Spleen (tissue), 11 donors: ENCODE data around the gene CHD6. TPM values are rescaled to one million over a fixed set of nuclear protein-coding genes. Genes with fewer than 3 reads are reported as not detected.

Source experiments
- DNase-seq: peaks from one replicate; pipeline ENCODE4 v3.0.0-alpha.2; 2020
- H3K27ac ChIP-seq, 8 donors: fragments of 200-600 bp; sonication (generic) in 7 of 8; 1 replicate in 4 of 8; 2 replicates in 4 of 8; pipeline versions ENCODE4 v1.5.0 to v1.8.0; 2016 to 2021; ENCODE audit warnings: inconsistent platforms in 4 of 8, mild to moderate bottlenecking in 4 of 8, moderate library complexity in 1 of 8
- H3K27me3 ChIP-seq, 7 donors: fragments of 200-600 bp; sonication (generic) in 6 of 7; replicated peaks in 1 of 7; 1 replicate in 4 of 7; 2 replicates in 3 of 7; pipeline versions ENCODE4 v1.5.0 to v1.8.0; 2016 to 2021; ENCODE audit warnings: inconsistent platforms in 3 of 7, mild to moderate bottlenecking in 1 of 7
- H3K36me3 ChIP-seq, 6 donors: fragments of 200-600 bp; sonication (generic) in 5 of 6; 1 replicate in 4 of 6; 2 replicates in 2 of 6; pipeline versions ENCODE4 v1.5.0 to v1.8.0; 2016 to 2021; ENCODE audit warnings: inconsistent platforms in 2 of 6
- H3K4me1 ChIP-seq, 6 donors: fragments of 200-600 bp; sonication (generic) in 5 of 6; 1 replicate in 3 of 6; 2 replicates in 3 of 6; pipeline versions ENCODE4 v1.5.0 to v1.8.0; 2016 to 2021; ENCODE audit warnings: inconsistent platforms in 3 of 6
- H3K4me3 ChIP-seq, 8 donors: fragments of 200-600 bp; sonication (generic) in 7 of 8; 1 replicate in 4 of 8; 2 replicates in 4 of 8; pipeline versions ENCODE4 v1.5.0 to v1.8.0; 2016 to 2021; ENCODE audit warnings: inconsistent platforms in 4 of 8, mild to moderate bottlenecking in 4 of 8, moderate library complexity in 2 of 8
- H3K9me3 ChIP-seq, 8 donors: fragments of 200-600 bp; sonication (generic) in 7 of 8; 1 replicate in 4 of 8; 2 replicates in 4 of 8; pipeline versions ENCODE4 v1.5.0 to v1.8.0; 2016 to 2021; ENCODE audit warnings: inconsistent platforms in 4 of 8
- POLR2A ChIP-seq, 3 donors: fragments of 450-650 bp; IDR thresholded peaks; one replicate each; pipeline ENCODE4 v1.5.1; 2017; ENCODE audit warnings: antibody characterized with exemption in 3 of 3, mild to moderate bottlenecking in 1 of 3
- POLR2AphosphoS5 ChIP-seq, 3 donors: sonication (generic); formaldehyde crosslinking; IDR thresholded peaks; one replicate each; pipeline ENCODE4 v1.5.1; 2017; ENCODE audit warnings: antibody characterized with exemption in 3 of 3
- WGBS, 5 donors: extraction: QIAGEN DNeasy Blood & Tissue Kit in 3 of 5; methylation state at CpG; one replicate each; pipeline versions ENCODE4 v1.1.5 to v1.1.7; 2013 to 2018; 5-methylcytosine and 5-hydroxymethylcytosine counted together
- intact Hi-C: fragments of 100-400 bp; cut with DNase I; formaldehyde crosslinking; loops from one replicate; pipeline ENCODE4 v1.15.0; 2023; ENCODE audit warnings: low total_unique reads
- polyA plus RNA-seq, 3 donors: library from polyadenylated mRNA; stranded (reverse); fragments of 200-250 nt; gene quantifications; one replicate each; pipeline ENCODE4 v1.2.1, GENCODE V29; 2013
- total RNA-seq, 7 donors: library from RNA; depleted of rRNA in 3 of 7; stranded (reverse); fragments of >200 nt in 3 of 7; fragmentation: NEBNext Ultra II Directional in 4 of 7; extraction: Animal tissue kit (Norgen Biotek cat#: 25700) in 4 of 7; gene quantifications; one replicate each; pipeline versions ENCODE4 v1.1.0 to v1.2.1, GENCODE V29; 2016 to 2021
- TF ChIP-seq, protein P1 (sequence below), 11 experiments: fragments of 200-600 bp in 7 of 11; fragments of 450-650 bp in 4 of 11; sonication (generic) in 4 of 11; IDR thresholded peaks in 8 of 11; conservative IDR thresholded peaks in 3 of 11; 1 replicate in 7 of 11; 2 replicates in 4 of 11; pipeline versions ENCODE4 v1.4.0 to v1.8.0; 2016 to 2021; ENCODE audit warnings: antibody characterized with exemption in 11 of 11, inconsistent platforms in 4 of 11, mild to moderate bottlenecking in 1 of 11
- donor health status: healthy with polysubstance abuse.
- donor health status: DM: no; HTN: no; CAD: no; lungs with moderate emphysema.
- donor health status: DM: no; HTN: no; CAD: no.
- donor health status: Bipolar disorder and iron deficiency.
- donor health status: healthy.
- donor health status: DM: no; HTN: no; CAD: no.
- donor health status: DM: yes; HTN: yes; CAD: no.

Gene CHD6
- total and polyA plus RNA-seq, 10 donors: 4.2 to 68.3 (median 47.8) TPM

GRCh38 chr20:41358717-41359116 is 259.5 kb downstream of the CHD6 start:
- Histone ChIP-seq H3K9me3 (no peaks in the 10 kb centered on the region), H3K27me3 (peaks cover 0 to 3% (median 0%) of the 10 kb centered on the region in 7 donors), H3K27ac (no peak overlapping the region), H3K4me1 (no peaks in the 10 kb centered on the region), H3K4me3 (no peak overlapping the region), H3K36me3 (peaks cover 0 to 11% (median 0%) of the 10 kb centered on the region in 6 donors)
- DNase-seq: no peak
- WGBS, 5 donors: 85 to 95% (median 93%) methylated on average over 3 to 7 of the region's 7 CpGs
- no peak for TF ChIP-seq POLR2AphosphoS5 (IDR thresholded peaks at IDR 0.05)
- TF ChIP-seq, protein P1, sequence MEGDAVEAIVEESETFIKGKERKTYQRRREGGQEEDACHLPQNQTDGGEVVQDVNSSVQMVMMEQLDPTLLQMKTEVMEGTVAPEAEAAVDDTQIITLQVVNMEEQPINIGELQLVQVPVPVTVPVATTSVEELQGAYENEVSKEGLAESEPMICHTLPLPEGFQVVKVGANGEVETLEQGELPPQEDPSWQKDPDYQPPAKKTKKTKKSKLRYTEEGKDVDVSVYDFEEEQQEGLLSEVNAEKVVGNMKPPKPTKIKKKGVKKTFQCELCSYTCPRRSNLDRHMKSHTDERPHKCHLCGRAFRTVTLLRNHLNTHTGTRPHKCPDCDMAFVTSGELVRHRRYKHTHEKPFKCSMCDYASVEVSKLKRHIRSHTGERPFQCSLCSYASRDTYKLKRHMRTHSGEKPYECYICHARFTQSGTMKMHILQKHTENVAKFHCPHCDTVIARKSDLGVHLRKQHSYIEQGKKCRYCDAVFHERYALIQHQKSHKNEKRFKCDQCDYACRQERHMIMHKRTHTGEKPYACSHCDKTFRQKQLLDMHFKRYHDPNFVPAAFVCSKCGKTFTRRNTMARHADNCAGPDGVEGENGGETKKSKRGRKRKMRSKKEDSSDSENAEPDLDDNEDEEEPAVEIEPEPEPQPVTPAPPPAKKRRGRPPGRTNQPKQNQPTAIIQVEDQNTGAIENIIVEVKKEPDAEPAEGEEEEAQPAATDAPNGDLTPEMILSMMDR (IDR thresholded peaks at IDR 0.05 in 8 of 11, conservative IDR thresholded peaks at IDR 0.05 in 3 of 11): no peak
- no peak for TF ChIP-seq POLR2A (IDR thresholded peaks at IDR 0.05)
- intact Hi-C loops: no loop called here

DNA sequence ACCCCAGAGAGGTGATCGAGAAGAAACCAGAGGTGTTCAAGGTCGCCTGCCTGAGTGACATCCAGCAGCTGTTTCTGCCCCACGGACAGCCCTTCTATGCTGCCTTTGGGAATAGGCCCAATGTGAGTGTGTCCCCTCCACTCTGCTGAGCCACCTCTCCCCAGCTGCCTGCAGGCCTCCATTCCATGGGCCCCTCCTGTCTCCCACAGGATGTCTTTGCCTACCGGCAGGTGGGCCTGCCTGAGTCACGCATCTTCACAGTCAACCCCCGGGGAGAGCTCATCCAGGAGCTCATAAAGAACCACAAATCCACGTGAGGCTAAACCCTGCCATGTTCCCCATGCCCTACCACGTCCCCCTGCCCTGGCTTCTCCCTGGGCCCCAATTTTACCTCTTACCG is 259.9 kb downstream of the CHD6 start:
- Histone ChIP-seq H3K36me3 (peaks cover 0 to 11% (median 0%) of the 10 kb centered on the region in 6 donors), H3K4me1 (no peaks in the 10 kb centered on the region), H3K27me3 (no peaks in the 10 kb centered on the region), H3K9me3 (no peaks in the 10 kb centered on the region), H3K27ac (no peak overlapping the region), H3K4me3 (no peak overlapping the region)
- TF ChIP-seq POLR2A (IDR thresholded peaks at IDR 0.05): no peak
- TF ChIP-seq, protein P1 (IDR thresholded peaks at IDR 0.05 in 8 of 11, conservative IDR thresholded peaks at IDR 0.05 in 3 of 11): no peak
- TF ChIP-seq POLR2AphosphoS5 (IDR thresholded peaks at IDR 0.05): no peak
- WGBS, 5 donors: 84 to 93% (median 90%) methylated on average over 6 to 9 of the region's 9 CpGs
- DNase-seq: no peak
- intact Hi-C loops: no loop called here

DNA sequence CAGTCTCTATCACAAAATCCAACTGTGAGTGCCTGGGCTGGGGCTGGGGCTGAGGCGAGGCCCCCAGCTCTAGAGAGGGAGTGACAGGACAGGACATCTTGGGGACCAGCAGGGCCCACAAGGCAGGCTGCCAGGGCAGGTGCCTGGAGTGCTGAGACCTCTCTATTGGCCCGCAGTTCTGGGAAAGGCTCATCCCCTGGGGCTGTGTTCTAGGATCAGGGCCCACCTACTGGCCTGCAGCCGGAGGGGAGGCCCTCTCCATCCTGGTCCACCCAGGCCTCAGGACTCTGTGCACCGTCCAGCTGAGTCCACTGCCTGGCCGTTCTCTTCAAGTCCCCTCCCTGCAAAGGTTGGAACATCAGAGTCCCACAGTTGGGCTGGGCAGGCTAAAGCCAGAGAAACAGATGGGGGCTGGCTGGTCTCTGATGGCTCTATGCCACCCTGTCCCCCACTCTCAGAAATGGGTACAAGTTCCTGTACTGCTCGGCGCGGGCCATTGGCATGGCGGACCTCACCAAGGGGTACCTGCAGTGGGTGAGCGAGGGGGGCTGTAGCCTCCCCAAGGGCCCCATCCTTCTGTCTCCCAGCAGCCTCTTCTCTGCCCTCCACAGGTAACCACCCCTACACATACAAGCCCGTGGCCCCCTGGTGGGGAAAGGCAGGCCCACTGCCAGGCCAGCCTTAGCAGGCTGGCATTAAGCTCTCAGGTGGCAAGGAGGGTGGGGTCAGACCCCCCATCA is 260.6 kb downstream of the CHD6 start:
- intact Hi-C loops: no loop called here
- peaks cover 0 to 11% (median 0%) of the 10 kb centered on the region in 6 donors for H3K36me3 ChIP-seq
- no peaks in the 10 kb centered on the region for H3K4me1 ChIP-seq
- no peaks in the 10 kb centered on the region for H3K9me3 ChIP-seq
- H3K27ac ChIP-seq: no peak overlapping the region
- no peaks in the 10 kb centered on the region for H3K27me3 ChIP-seq
- WGBS, 5 donors: 81 to 93% (median 87%) methylated on average over 4 to 11 of the region's 11 CpGs
- TF ChIP-seq POLR2AphosphoS5 (IDR thresholded peaks at IDR 0.05) (no peak), POLR2A (IDR thresholded peaks at IDR 0.05) (no peak)
- TF ChIP-seq, protein P1 (IDR thresholded peaks at IDR 0.05 in 8 of 11, conservative IDR thresholded peaks at IDR 0.05 in 3 of 11): no peak
- H3K4me3 ChIP-seq: no peak overlapping the region
- no peak for DNase-seq

- H3K27ac ChIP-seq: no peak overlapping the region
- H3K36me3 ChIP-seq: peaks cover 0 to 14% (median 0%) of the 10 kb centered on the region in 6 donors
- no peak for DNase-seq
- no peaks in the 10 kb centered on the region for H3K27me3 ChIP-seq
- intact Hi-C loops: no loop called here
- H3K9me3 ChIP-seq: no peaks in the 10 kb centered on the region
- H3K4me3 ChIP-seq: no peak overlapping the region
- 83 to 90% (median 89%) methylated on average over 8 to 13 of the region's 13 CpGs for WGBS, 5 donors
- TF ChIP-seq, protein P1 (IDR thresholded peaks at IDR 0.05 in 8 of 11, conservative IDR thresholded peaks at IDR 0.05 in 3 of 11): no peak
- TF ChIP-seq POLR2AphosphoS5 (IDR thresholded peaks at IDR 0.05) (no peak), POLR2A (IDR thresholded peaks at IDR 0.05) (no peak)
- H3K4me1 ChIP-seq: no peaks in the 10 kb centered on the region
Measured at GRCh38 chr20:41356951-41357350, 261.2 kb downstream of the CHD6 start.
